ENCODE data around the gene MPG. TPM values are rescaled to one million over a fixed set of nuclear protein-coding genes. Genes with fewer than 3 reads are reported as not detected.

The MPG gene
- total and polyA plus RNA-seq, 2 of the 8 experiments (the other 6 are each of a cell fraction or from before 2014, with no cell fraction given) = 37.6 to 83.7 TPM

DNA sequence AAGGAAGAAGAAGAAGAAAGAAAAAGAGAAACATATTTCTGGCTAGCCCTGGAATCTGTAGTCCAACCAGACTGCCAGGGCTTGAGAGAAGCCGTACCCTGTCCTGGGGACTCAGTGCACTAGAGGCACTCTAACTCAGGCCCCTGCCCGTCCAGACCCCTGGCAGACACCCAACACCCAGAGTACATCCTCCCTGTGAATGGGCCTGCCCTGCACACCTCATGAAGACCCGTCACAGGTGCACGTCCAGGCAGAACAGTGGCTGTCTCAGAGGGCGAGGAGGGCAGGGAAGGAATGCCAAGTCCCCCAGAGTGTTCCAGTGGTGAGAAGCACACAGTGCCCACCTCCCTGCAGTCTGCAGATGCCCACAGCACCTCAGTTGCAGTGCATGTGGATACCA lies 23.0 kb downstream of the MPG start (continued):
- TF ChIP-seq GABPA (IDR thresholded peaks at IDR 0.05; ENCODE audit: borderline replicate concordance, insufficient read depth, low read length) (no peak), HDAC2 (IDR thresholded peaks at IDR 0.05; ENCODE audit: borderline replicate concordance in 1 of 2, low read depth in 2 of 2, low read length in 2 of 2) (no peak)

Measured in H1 (cell line).